Measurements from ENCODE around the gene KLK1.
"Not testable (repeated sequence)": the region's sequence is repeated elsewhere in the genome, so short reads cannot be mapped to it uniquely, and the experiment has no call there.

DNA sequence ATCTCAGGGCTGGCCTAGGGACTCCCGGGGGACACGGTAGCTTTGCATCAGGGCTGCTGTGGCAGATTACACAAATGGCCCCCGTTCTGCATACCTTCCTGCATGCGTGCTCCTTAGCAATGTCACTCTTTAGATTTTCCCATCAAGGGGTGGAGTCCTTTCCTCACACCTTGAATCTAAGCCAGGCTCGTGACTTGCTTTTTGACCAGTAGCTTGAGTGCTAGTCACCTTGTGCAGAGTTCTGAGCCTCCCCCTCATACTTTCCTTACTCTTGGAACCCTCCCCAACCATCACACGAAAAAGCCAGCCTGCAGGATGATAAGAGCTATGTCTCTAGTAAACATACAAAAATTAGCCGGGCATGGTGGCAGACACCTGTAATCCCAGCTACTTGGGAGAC, 50.1 kb downstream of the KLK1 start:
- not testable (repeated sequence) for TF ChIP-seq POLR2A, CTCF (IDR thresholded peaks at IDR 0.05)
